ENCODE data around the gene C1QL2.

DNA sequence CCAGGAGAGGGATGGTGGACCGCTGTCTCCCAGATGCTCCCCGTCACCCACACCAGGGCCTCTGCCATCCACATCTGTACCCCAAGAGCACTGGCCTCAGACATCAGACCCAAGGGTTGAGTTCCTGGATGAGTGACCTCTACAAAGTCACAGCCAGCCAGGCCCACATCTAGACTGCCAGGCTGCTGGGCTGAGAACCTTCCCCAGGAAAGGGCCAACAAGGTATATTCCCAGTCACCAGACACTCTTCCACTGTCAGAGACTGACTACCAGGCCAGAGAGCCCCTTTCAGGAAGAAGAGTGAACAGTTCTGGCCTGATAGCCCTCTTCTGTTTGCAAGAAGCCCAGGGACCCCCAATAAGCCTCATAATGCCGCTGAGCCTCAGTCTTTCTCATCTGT lies 44.3 kb downstream of the C1QL2 start:
- TF ChIP-seq EZH2 (IDR thresholded peaks at IDR 0.05; ENCODE audit: borderline replicate concordance, low read depth, low read length, poor library complexity, severe bottlenecking) = no peak
- TF ChIP-seq, protein P1, sequence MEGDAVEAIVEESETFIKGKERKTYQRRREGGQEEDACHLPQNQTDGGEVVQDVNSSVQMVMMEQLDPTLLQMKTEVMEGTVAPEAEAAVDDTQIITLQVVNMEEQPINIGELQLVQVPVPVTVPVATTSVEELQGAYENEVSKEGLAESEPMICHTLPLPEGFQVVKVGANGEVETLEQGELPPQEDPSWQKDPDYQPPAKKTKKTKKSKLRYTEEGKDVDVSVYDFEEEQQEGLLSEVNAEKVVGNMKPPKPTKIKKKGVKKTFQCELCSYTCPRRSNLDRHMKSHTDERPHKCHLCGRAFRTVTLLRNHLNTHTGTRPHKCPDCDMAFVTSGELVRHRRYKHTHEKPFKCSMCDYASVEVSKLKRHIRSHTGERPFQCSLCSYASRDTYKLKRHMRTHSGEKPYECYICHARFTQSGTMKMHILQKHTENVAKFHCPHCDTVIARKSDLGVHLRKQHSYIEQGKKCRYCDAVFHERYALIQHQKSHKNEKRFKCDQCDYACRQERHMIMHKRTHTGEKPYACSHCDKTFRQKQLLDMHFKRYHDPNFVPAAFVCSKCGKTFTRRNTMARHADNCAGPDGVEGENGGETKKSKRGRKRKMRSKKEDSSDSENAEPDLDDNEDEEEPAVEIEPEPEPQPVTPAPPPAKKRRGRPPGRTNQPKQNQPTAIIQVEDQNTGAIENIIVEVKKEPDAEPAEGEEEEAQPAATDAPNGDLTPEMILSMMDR (conservative IDR thresholded peaks at IDR 0.05; ENCODE audit: low read depth, low read length) = no peak

All from A673 (cell line).